Sigmoid colon (tissue), 4 donors: ENCODE measurements around the gene TBC1D21.

Experiments used
- EP300 ChIP-seq, 4 donors: sonication (generic); formaldehyde crosslinking; IDR thresholded peaks; one replicate each; pipeline ENCODE4 v1.6.1; 2017; ENCODE audit warnings: antibody characterized with exemption in 4 of 4
- POLR2A ChIP-seq, 2 donors: fragments of 450-650 bp; IDR thresholded peaks; one replicate each; pipeline ENCODE4 v1.6.1; 2016; ENCODE audit warnings: antibody characterized with exemption in 2 of 2, mild to moderate bottlenecking in 2 of 2, moderate library complexity in 2 of 2
- POLR2AphosphoS5 ChIP-seq, 4 donors: sonication (generic); formaldehyde crosslinking; IDR thresholded peaks; one replicate each; pipeline ENCODE4 v1.6.1; 2017; ENCODE audit warnings: antibody characterized with exemption in 4 of 4

GRCh38 chr15:73872346-73872745, 1.0 kb upstream of the TBC1D21 start:
- TF ChIP-seq POLR2A (IDR thresholded peaks at IDR 0.05), result no peak
- TF ChIP-seq EP300 (IDR thresholded peaks at IDR 0.05), result no peak
- TF ChIP-seq POLR2AphosphoS5 (IDR thresholded peaks at IDR 0.05), result no peak
